ENCODE measurements around the gene BAMBI.
"Not testable (repeated sequence)": the region's sequence is repeated elsewhere in the genome, so short reads cannot be mapped to it uniquely, and the experiment has no call there.

The BAMBI gene, protein sequence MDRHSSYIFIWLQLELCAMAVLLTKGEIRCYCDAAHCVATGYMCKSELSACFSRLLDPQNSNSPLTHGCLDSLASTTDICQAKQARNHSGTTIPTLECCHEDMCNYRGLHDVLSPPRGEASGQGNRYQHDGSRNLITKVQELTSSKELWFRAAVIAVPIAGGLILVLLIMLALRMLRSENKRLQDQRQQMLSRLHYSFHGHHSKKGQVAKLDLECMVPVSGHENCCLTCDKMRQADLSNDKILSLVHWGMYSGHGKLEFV

DNA sequence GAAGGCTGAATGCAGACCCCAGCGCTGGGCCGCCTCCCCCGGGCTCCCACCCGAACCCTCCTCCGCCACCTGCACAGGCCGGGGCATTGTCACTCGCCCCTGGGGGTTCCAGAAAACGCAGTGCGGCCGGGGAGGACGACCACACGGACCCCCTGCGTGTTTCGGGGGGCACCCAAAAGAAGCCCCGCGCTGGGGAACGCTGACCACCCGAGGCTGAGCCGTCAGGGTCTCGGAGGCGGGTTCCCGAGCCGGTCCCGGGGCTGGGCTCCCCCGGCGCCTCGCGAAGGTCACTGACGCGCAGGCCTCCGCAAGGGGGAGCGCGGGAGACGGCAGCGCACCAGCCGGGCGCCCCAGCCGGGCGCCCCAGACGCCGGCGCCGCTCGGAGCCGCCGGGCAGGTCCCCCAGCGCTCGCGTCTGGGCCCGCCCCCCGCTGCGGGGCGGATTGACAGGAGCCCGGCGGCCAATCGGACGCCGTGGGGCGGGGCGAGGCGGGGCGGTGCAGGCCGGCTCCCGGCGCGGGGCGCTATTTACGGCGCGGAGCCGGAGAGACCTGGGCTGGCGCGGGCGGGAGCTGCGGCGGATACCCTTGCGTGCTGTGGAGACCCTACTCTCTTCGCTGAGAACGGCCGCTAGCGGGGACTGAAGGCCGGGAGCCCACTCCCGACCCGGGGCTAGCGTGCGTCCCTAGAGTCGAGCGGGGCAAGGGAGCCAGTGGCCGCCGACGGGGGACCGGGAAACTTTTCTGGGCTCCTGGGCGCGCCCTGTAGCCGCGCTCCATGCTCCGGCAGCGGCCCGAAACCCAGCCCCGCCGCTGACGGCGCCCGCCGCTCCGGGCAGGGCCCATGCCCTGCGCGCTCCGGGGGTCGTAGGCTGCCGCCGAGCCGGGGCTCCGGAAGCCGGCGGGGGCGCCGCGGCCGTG lies at the start of gene BAMBI:
TSS of gene BAMBI (plus strand) at position 554 of the 920 bp plus-strand sequence. CDS start 377 bp downstream, outside the sequence.
- DNase-seq: peak; percentile 90

DNA sequence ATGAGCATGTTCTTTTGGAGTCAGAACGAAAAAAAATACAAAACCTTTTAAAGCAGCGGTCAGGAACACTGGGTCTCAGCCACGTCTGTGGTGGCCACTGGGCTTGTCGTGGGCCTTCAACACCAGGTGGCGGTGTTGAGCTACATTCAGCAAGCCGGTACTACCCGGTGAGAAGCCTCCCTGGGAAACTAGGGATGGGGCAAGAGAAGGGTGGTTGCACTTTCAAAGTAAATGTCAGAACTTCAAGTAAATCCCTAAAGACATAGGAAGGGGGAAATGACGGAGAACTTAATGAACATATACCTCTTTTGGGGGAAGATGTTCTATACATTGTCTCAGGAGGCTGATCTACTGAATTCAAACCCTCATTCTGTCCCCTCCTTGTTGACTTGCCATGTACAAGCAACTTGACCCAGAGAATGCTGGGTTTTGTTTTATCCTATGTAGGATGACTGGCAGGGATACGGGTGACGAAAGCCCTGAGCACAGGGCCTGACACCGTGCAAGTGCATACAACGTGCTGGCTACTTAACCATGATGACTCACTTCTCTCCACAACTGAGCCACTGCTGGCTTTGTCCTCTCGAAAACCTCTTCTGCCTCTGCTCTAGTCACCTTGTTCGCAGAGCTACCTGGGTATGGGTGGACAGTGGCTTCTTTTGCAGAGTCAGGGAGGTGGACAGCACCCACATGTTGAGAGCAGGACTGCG lies 49.0 kb upstream of the BAMBI start:
- peak; percentile 51 for DNase-seq

DNA sequence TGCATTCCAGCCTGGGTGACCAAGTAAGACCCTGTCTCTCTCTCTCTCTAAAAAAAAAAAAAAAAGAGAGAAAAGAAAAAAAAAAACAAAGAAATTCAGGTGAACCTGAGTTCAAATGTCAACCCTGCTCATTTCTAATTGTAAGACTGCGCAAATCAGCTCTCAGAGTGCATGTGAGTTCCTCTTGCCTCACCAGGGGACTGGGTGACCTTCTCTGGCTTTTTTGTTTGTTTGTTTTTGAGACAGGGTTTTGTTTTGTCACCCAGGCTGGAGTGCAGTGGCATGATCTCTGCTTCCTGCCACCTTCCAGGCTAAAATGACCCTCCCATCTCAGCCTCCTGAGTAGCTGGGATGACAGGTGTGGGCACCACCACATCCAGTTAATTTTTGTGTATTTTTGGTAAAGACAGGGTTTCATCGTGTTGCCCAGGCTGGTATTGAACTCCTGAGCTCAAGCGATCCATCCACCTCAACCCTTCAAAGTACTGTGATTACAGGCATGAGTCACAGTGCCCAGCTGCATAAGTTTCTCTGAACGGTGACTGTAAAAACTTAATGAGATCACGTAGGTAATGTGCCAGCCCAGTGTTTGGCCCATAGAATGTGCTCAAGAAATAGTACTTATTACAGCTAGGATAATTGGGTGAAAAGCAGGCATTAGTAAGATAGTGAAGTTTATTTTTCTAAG lies 45.3 kb upstream of the BAMBI start:
- DNase-seq: no peak

DNA sequence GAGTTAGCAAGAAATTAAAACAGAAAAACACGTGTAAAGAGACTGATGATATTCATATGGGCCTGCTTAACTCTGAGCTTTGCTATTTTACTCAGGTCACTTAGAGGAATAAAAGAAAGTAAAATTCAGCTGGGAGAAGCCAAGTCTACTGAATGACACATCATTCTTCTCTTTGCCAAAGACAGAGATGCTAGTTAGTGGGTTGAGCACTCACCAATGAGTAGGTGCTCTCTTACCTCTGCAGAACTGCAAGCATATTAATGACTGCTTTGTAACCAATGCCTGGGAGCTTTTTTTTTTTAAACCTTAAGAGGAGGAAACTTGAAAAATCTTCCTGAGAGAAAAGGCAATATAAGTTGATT lies 44.8 kb upstream of the BAMBI start:
- no peak for DNase-seq

DNA sequence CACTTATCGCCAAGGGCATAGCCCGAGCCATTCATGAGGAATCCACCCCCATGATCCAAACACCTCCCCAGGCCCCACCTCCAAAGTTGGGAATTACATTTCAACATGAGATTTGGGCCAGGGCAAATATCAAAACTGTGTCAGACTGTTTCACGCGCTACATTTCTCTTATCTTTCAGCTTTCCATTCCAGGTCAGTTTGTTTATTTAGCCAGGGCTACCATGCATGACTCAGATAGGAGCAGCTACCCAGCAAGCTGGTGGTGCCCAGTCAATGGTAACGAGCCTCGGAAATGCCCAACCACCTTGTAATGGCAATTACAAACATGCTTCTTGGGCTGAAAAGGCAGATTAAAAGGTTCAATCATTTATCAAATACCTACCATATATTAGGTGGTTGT lies 43.6 kb upstream of the BAMBI start:
- no peak for DNase-seq

DNA sequence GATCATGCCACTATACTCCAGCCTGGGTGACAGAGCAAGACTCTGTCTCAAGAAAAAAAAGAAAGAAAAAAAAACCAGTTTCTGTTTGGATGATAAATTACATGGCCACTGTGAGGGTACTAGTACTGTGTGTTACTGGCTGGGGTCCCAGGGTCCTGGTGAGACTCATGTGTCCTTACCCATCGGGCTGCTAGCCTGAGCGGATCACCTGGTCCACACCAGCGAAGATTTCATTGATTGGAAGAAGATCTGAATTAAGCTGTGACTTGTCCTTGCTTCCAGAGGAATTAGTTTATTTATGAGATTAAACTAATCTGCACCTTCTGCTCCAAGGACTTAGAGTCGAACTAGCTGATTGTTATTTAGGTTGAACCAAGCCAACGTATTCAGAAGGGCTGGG lies 40.0 kb upstream of the BAMBI start:
- DNase-seq: no peak

DNA sequence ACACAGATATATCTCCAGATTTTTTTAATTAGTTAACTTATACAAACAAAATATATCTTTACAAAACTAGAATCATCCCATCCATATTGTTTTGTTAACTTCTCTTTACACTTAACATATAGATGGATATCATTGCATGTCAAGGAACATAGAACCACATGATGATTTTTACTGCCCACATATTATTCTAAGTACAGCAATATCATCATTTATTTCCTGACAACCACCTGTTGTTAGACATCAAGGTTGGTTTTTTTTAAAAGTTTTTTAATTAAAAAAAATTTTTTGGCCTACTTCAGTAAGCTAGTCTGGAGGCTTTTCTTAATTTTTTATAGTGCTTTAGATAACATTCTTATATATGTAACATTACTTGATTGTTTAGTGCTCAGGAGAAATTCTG lies 38.9 kb upstream of the BAMBI start:
- no peak for DNase-seq

DNA sequence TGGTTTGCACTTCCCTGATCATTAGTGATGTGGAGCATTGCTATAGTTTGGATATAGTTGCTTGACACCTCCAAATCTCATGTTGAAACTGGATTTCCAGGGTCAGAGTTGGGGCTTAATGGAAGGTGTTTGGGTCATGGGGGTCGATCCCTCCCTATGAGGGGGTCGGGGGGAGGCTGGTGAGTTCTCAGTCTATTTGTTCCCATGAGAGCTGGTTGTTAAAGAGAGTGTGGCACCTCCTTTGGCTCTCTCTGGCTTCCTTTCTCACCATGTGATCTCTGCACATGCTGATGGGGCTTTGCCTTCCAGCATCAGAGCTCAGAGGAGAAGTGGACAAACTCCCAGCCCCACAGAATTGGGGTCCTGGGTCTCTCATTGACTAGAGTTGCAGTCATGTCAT lies 36.8 kb upstream of the BAMBI start:
- no peak for DNase-seq

DNA sequence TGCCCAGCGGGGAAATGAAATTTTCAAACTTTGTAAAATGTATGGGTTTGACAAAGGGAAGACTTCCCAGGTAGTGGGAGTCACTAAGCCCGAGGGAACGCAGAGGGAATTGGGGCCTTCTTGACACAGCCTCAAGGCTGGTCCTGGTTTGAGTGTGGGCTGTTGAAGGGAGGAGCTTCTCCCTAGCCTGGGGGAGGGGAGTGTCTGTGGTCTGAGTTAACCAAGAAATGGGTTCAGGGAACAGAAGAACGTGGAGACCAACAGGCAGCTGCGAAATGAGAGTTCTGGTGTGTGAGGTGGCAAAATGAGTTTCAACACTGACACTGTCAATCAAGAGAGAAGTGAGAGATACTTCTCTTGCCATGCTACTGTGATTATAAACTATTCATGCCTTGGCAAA lies 32.7 kb upstream of the BAMBI start:
- no peak for DNase-seq

DNA sequence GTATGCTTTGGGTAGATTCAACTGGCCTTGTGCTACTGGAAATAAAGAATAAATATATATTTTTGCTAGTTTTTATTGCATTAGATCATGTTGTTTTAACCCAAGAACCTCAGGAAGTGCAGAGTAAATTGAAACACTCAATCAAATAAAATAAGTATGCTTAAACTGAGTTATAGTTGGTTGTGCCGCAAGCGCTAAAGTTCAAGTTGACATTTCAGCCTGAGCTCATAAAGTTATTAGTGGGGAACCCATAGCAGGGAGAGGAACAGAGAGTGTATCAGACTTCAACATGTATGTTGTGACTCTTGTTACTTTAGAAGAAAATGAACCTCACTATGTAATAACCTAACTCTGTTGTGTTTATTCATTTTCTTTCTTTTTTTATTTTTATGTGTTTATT lies 25.2 kb upstream of the BAMBI start:
- no peak for DNase-seq

DNA sequence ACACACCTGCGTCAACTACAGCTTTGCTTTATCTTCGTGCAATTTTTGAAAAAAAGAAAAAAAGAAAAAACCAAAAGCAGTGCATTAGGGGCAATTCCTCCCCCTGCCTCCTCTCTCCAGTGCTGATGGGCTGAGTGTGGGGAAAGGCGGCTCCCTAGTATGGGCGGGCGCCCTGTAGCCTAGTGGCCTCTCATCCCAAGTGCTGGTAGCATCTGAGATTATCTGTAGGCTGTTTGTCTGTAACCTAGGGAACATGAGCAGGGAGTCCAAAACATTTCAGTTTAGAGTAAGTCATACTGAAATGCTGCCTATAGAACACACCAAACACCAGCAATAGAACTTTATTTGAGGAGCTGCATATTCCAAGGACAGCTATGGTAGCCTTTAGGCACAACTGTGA lies 24.6 kb upstream of the BAMBI start:
- DNase-seq: no peak

DNA sequence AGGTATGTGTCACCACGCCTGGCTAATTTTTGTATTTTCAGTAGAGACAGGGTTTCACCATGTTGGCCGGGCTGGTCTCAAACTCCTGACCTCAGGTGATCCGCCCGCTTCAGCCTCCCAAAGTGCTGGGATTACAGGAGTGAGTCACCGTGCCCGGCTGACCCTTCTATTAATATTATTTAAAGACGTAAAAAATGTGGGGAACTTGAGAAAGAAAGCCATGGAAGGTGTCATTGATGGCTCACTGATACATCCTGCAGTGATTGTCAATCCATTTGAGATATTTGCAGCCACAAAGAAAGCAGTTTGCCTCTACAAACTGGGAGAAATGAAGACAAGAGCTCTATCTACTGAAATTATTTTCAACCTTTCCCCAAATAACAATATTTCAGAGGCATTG lies 18.5 kb upstream of the BAMBI start:
- not testable (repeated sequence) for DNase-seq

DNA sequence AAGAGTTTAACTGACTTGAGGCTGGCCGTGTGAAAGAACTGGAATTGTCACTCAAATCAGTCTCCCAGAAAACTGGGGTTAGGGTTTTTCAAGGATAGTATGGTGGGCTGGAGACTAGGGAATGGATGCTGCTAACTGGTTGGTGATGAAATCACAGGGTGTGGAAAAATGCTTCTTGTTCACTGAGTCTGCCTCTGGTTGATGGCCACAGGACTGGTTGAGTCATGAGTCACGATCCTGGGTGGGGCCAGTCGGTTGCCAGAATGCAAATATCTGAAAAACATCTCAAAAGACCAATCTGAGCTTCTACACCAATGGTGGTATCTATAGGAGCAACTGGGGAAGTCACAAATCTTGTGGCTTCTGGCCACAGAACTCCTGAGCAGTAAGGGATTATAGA lies 16.3 kb upstream of the BAMBI start:
- no peak for DNase-seq

DNA sequence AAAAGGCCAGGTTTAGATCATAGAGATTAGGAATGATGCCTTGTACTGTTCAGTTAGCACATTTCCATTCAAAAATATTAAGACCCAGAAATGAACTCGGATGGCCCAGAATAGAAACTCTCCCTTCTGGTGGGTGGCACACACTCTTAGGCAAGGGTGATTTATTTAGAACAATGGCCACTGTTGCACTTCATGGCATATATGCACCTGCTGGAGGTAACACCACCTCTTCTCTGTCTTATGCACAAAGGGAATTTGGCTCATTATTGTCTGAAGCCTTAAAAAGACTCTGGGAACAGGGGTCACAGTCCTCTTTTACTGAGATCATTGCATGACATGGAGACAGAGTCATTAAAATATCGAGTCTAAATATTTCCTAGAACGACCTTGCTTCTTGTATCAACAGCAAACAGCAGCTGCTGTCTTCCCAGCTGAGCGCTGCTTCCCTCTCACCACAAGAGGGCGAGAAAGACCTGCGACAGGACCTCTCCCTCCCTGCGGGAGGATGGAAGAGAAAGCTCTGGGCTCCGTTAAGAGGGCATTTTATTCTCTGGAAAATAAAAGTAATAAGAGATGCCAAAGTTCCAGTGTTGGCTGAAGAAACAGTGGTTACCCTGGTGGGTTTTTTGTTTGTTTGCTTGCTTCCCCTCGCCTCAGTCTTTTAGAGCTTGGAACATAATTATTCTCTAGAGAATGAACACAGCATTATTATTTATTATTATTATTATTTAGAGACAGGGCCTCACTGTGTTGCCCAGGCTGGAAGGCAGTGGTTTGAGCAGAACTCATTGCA lies 13.5 kb upstream of the BAMBI start:
- DNase-seq: peak; percentile 63

DNA sequence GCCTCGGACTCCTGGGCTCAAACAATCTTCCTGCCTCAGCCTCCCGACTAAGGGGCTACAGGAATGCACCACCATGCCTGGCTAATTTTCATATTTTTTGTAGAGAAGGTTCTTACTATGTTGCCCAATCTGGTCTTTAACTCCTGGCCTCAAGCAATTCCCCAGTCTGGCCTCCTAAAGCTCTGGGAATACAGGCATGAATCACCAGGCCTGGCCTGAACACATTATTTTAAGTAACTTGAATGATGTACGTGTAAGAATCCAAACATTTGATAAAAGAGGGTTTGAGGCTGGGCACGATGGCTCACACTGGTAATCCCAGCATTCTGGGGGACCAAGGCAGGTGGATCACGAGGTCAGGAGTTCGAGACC lies 13.0 kb upstream of the BAMBI start:
- DNase-seq: no peak

DNA sequence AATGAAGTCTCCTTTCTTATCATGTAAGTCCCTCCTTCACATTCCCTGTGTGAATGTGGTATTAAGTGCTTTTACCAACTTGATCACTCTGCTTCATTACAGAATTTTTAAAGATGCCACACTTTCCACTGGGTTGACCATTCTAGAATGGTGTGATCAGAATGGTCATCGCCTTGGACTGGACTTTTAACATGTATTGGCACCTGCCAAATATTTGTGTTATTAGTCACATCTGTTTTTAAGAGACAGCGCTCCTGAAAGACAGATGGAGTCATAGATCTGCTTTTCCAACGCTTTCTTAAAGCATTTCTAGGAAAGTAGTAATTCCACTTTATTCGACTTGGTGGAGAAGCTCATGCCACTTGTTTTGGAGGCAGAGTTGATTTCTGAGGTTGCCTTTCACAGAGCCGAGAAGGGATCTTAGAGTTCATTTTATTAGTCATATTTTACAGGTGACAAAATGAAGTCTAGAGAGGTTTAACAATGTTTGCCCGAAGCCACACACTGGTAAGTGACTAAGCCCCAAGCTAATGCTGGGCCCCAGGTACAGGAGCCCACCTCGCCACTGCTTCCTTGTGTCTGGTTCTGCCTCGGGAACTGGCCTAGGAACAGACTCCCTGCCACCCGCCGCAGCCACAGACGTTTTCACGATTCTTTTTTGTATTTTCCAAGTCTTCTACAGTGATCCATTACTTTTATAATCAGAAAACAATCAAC lies 10.4 kb upstream of the BAMBI start:
- no peak for DNase-seq

DNA sequence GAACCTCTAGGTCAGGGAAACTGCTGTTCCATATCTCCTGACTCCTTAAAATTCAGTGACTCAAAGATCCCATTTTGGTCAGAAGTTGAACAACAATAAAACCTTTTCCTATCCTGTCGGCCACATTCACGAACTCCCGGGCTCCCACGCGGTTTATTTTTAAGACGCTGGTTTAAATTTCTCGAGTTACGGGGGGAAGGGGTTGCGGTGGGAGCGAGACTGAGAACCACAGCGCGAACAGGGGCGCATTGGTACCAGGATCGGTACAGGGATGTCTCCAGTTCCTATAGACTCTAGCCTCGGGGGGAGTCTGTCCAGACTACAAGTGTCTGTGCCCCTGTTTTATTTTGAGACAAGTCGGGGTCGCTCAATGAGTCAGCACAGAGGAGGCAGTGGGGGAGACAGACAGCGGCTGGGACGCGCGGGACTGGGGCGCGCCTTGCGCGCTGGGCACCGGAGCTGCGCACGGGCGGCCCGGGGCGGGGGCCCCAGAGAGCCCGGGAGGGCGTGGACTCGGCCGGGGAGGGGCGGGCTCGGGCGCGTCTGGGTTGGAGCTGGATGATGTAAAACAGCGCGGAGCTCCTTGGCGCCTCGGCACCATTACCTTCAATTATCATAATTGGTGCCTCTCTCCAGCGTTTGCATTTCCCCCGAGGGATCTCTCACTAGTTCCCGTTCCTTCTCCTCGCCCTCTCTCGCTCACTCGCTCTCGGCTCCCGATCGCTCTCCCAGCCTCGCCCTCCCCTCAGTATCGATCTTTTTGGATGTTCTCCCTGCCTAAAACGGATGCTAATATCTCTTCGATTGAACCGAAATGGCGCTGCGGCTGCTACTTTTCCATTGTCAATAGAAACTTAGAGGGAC lies 8.7 kb upstream of the BAMBI start:
- no peak for DNase-seq

DNA sequence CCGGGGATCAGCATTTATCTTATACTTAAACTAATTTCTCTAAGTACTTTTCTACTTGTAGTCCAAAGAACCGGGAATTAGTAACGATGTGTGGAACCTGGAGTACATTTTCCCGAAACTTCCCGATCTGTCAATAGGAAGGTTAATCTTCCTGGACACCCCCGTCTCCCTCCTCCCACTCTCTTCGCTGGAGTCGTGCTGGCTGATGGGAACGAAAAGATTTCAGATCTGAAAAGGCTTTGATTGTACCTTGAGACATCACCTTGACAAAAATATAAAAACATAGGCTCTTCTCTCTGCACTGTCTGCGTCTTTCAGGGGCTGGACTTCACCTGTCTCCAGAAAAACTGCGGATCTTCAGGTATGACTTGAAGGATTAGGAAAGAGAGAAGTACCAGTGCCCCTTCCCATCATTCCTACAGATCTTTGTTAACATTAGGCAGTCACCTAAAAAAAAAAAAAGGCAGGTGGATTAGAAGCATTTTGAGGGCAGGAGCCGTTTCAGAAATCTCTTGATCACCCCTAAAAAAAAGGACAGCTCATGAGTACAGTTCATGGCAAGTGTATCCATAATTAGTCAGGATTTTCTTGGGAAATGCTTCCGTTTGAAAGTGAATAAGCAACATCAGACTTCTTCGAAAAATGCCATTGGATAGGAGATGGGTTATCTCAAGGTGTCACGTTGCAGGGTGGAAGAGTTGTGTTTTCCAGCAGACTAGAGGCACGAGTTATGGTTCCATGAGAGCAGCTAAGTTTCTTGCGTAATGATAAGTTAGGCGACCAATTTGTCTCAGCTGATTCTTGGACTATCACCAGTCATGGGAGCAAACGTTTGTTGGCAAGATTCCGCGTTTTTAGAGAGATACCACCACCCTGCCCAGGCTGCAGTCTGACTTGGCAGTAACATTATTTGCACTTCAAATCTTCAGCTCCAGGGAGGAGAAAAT lies 7.8 kb upstream of the BAMBI start:
- no peak for DNase-seq

DNA sequence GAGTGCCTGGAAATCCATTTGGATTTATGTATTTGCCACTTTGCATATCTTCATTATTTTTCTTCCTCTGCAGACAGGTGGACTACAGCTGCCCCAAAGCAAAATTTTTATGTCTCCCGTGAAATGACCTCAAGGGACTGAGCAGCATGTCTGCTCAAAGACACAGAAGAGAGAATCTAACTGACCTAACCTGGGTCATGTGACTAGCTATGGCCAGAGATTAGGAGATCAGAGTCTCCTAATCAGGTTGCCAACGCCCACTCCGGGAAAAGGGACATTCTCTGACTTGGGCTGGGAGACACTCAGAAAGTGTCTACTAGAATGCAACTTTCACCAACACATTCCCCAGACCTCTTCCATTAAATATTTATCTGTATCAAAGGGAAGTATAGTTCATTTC lies 2.5 kb upstream of the BAMBI start:
- no peak for DNase-seq

Data from CD4-positive, alpha-beta T cell treated with Interleukin-15 for 1 hour (primary cell).